ENCODE results near the gene GRID1.

Gene GRID1

GRCh38 chr10:86223256-86223655 lies 143.3 kb downstream of the GRID1 start (continued):
- TF ChIP-seq ZNF518A (tag by site-specific recombination; conservative IDR thresholded peaks at IDR 0.05; ENCODE audit: low read depth) (no peak), ZNF629 (tag by site-specific recombination; IDR thresholded peaks at IDR 0.05) (no peak), ZNF473 (tag by site-specific recombination; IDR thresholded peaks at IDR 0.05) (no peak), WT1 (tag by site-specific recombination; IDR thresholded peaks at IDR 0.05) (no peak), ZNF354C (tag by site-specific recombination; IDR thresholded peaks at IDR 0.05; ENCODE audit: borderline replicate concordance, low read depth) (no peak), KLF10 (tag by site-specific recombination; IDR thresholded peaks at IDR 0.05) (no peak), ZNF571 (tag by site-specific recombination; IDR thresholded peaks at IDR 0.05) (no peak)

GRCh38 chr10:86222687-86223086 lies 143.9 kb downstream of the GRID1 start:
- Histone ChIP-seq H3K9me3 (ENCODE audit: control insufficient read depth, insufficient read depth, low read depth, low read length) (no peaks in the 10 kb centered on the region), H3K4me1 (ENCODE audit: control insufficient read depth, insufficient read depth, low read length) (peaks cover 2% of the 10 kb centered on the region; the same call in 1 of the 2 replicates), H3K27ac (ENCODE audit: extremely low read depth, low read depth, low read length) (no peak overlapping the region), H3K36me3 (ENCODE audit: control insufficient read depth in 2 of 2, insufficient read depth in 1 of 2, low read length in 2 of 2) (no peaks in the 10 kb centered on the region), H3K4me3 (ENCODE audit: low read depth, low read length) (no peak overlapping the region)
- ChIA-PET CTCF (no interaction called here), POLR2A (no interaction called here)
- TF ChIP-seq ZFP69B (tag by site-specific recombination; IDR thresholded peaks at IDR 0.05) = no peak
- no peak for TF ChIP-seq GFI1B (tag by site-specific recombination; IDR thresholded peaks at IDR 0.05)
- peak; percentile 48 for TF ChIP-seq ZIC2 (tag by site-specific recombination; IDR thresholded peaks at IDR 0.05)

- Histone ChIP-seq H3K4me1 (ENCODE audit: control insufficient read depth, insufficient read depth, low read length) (peaks cover 2% of the 10 kb centered on the region; the same call in 1 of the 2 replicates), H3K4me3 (ENCODE audit: low read depth, low read length) (no peak overlapping the region), H3K27ac (ENCODE audit: extremely low read depth, low read depth, low read length) (no peak overlapping the region), H3K36me3 (ENCODE audit: control insufficient read depth in 2 of 2, insufficient read depth in 1 of 2, low read length in 2 of 2) (no peaks in the 10 kb centered on the region), H3K9me3 (ENCODE audit: control insufficient read depth, insufficient read depth, low read depth, low read length) (no peaks in the 10 kb centered on the region)
- POLR2A ChIA-PET = no interaction called here
- CTCF ChIA-PET = no interaction called here
- no peak for TF ChIP-seq ZBTB48 (tag by site-specific recombination; IDR thresholded peaks at IDR 0.05)
- no peak for TF ChIP-seq ZBTB10 (tag by site-specific recombination; IDR thresholded peaks at IDR 0.05)
- no peak for TF ChIP-seq ZNF133 (tag by site-specific recombination; IDR thresholded peaks at IDR 0.05)
- TF ChIP-seq YY2 (tag by site-specific recombination; IDR thresholded peaks at IDR 0.05) = no peak
- TF ChIP-seq GLIS2 (tag by site-specific recombination; IDR thresholded peaks at IDR 0.05) = no peak
- TF ChIP-seq ZNF548 (tag by site-specific recombination; IDR thresholded peaks at IDR 0.05) = no peak
- TF ChIP-seq ZNF335 (tag by site-specific recombination; conservative IDR thresholded peaks at IDR 0.05) = no peak
- no peak for TF ChIP-seq SP2 (tag by site-specific recombination; IDR thresholded peaks at IDR 0.05)
- TF ChIP-seq ZNF658 (tag by site-specific recombination; IDR thresholded peaks at IDR 0.05) = no peak
- TF ChIP-seq ZNF394 (tag by site-specific recombination; IDR thresholded peaks at IDR 0.05; ENCODE audit: borderline replicate concordance) = no peak
- no peak for TF ChIP-seq ZFHX2 (tag by site-specific recombination; conservative IDR thresholded peaks at IDR 0.05)
- no peak for TF ChIP-seq ZNF202 (tag by site-specific recombination; IDR thresholded peaks at IDR 0.05; ENCODE audit: borderline replicate concordance)
- no peak for TF ChIP-seq ZNF37A (tag by site-specific recombination; IDR thresholded peaks at IDR 0.05)
- TF ChIP-seq REPIN1 (tag by site-specific recombination; IDR thresholded peaks at IDR 0.05; ENCODE audit: low read depth) = no peak
- TF ChIP-seq ZNF571 (tag by site-specific recombination; IDR thresholded peaks at IDR 0.05) = no peak
- no peak for TF ChIP-seq ZSCAN18 (tag by site-specific recombination; IDR thresholded peaks at IDR 0.05)
- no peak for TF ChIP-seq ZNF792 (tag by site-specific recombination; IDR thresholded peaks at IDR 0.05)
Observed at GRCh38 chr10:86222336-86222650, 144.3 kb downstream of the GRID1 start.
